Testis (tissue), 3 donors: Measurements from ENCODE around the gene SCAMP1. TPM values are rescaled to one million over a fixed set of nuclear protein-coding genes. Genes with fewer than 3 reads are reported as not detected.

Source experiments
- DNase-seq: peaks from one replicate; pipeline ENCODE4 v3.0.0-alpha.2; 2019
- H3K27ac ChIP-seq, 2 donors: fragments of 200-600 bp; sonication (generic); one replicate each; pipeline ENCODE4 v1.5.1; 2019
- H3K27me3 ChIP-seq: fragments of 200-600 bp; sonication (generic); one replicate; pipeline ENCODE4 v1.5.1; 2019
- H3K36me3 ChIP-seq: fragments of 200-600 bp; sonication (generic); one replicate; pipeline ENCODE4 v1.5.1; 2017; ENCODE audit warnings: low read depth; ENCODE audit errors: missing control alignments
- H3K4me1 ChIP-seq: fragments of 200-600 bp; sonication (generic); one replicate; pipeline ENCODE4 v1.5.1; 2019
- H3K4me3 ChIP-seq, 2 donors: fragments of 200-600 bp; sonication (generic); one replicate each; pipeline ENCODE4 v1.5.1; 2017 to 2019
- H3K9me3 ChIP-seq: fragments of 200-600 bp; sonication (generic); one replicate; pipeline ENCODE4 v1.5.1; 2017
- POLR2A ChIP-seq: fragments of 450-650 bp; IDR thresholded peaks from one replicate; pipeline ENCODE4 v1.6.1; 2017; ENCODE audit warnings: antibody characterized with exemption, mild to moderate bottlenecking, moderate library complexity
- WGBS, 2 donors: methylation state at CpG; one replicate each; pipeline ENCODE4 v1.1.5; 2018; 5-methylcytosine and 5-hydroxymethylcytosine counted together
- intact Hi-C: fragments of 100-400 bp; cut with DNase I; formaldehyde crosslinking; loops from one replicate; pipeline ENCODE4 v1.15.1; 2023; ENCODE audit warnings: low total_unique reads
- polyA plus RNA-seq: library from polyadenylated mRNA; stranded (reverse); fragments of 350-450 nt; fragmentation: Illumina TruSeq; extraction: RNeasy Lipid Tissue Mini Kit (QIAGEN cat#74804); gene quantifications from one replicate; pipeline ENCODE4 v1.2.3, GENCODE V29; 2014; ENCODE audit warnings: low read depth, low replicate concordance; ENCODE audit not compliant: insufficient read depth
- total RNA-seq, 2 donors: library from RNA; depleted of rRNA; stranded (reverse); fragments of >200 nt; gene quantifications; one replicate each; pipeline ENCODE4 v1.2.3, GENCODE V29; 2016
- TF ChIP-seq, protein P1 (sequence below), 3 experiments: fragments of 450-650 bp in 2 of 3; fragments of 200-600 bp in 1 of 3; sonication (generic) in 1 of 3; IDR thresholded peaks; one replicate each; pipeline ENCODE4 v1.5.1; 2016 to 2019; ENCODE audit warnings: antibody characterized with exemption in 3 of 3, mild to moderate bottlenecking in 2 of 3, moderate library complexity in 1 of 3

Gene SCAMP1
- total and polyA plus RNA-seq, 3 donors from 2014 or later = 22.5 to 35.9 (median 28.3) TPM

DNA sequence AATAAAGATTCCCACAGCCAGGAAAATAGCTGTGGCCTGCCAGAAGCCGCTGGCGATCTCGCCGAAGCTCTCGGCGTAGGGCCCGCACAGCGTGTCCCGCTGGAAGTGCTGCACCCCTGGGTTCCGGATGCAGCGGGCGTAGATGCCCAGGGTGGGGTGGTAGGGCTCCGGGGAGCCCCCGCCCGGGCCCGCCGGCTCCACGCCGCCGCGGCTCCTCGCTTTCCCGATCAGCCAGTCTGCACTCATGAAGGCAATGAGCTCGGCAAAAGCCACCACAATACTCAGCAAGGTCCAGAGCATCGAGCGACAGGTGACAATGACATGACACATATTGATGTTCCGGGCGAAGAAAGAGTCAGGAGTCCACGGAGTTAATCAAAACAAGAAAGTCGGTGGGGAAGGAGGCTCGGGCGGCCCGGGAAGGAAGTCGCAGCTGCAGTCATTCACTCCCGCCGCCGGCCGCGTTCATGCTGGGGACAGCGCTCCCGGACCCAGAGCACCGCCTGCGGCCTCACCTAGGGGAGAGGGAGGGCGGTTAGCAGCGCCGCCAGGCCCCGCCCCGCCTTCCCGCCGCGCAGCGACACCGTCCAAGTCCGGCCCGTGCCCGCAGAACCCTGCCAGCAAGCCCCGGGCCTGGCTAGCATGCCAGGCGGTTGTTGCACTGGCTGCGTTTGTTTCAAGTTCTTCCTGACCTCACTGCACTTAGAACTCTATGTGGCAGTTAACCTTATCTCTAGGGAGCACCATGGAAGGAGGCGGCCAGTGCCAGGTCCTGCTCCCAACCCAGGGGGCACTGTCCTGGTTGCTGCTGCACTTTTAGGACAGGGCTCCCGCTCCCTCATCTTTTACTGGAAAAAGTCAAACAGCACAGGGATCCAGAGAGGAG, 149.7 kb downstream of the SCAMP1 start:
- Histone ChIP-seq H3K36me3 (no peaks in the 10 kb centered on the region), H3K4me1 (peaks cover 23% of the 10 kb centered on the region), H3K27me3 (no peaks in the 10 kb centered on the region), H3K4me3 (peak overlapping the region; percentile 27 to 40), H3K27ac (peak overlapping the region; percentile 5 to 63), H3K9me3 (no peaks in the 10 kb centered on the region)
- peak; percentile 71 for DNase-seq
- TF ChIP-seq, protein P1, sequence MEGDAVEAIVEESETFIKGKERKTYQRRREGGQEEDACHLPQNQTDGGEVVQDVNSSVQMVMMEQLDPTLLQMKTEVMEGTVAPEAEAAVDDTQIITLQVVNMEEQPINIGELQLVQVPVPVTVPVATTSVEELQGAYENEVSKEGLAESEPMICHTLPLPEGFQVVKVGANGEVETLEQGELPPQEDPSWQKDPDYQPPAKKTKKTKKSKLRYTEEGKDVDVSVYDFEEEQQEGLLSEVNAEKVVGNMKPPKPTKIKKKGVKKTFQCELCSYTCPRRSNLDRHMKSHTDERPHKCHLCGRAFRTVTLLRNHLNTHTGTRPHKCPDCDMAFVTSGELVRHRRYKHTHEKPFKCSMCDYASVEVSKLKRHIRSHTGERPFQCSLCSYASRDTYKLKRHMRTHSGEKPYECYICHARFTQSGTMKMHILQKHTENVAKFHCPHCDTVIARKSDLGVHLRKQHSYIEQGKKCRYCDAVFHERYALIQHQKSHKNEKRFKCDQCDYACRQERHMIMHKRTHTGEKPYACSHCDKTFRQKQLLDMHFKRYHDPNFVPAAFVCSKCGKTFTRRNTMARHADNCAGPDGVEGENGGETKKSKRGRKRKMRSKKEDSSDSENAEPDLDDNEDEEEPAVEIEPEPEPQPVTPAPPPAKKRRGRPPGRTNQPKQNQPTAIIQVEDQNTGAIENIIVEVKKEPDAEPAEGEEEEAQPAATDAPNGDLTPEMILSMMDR (IDR thresholded peaks at IDR 0.05) = no peak
- TF ChIP-seq POLR2A = no peak
- WGBS, 2 donors = 10 to 16% methylated on average over 27 to 57 of the region's 61 CpGs
- intact Hi-C loops = no loop called here

DNA sequence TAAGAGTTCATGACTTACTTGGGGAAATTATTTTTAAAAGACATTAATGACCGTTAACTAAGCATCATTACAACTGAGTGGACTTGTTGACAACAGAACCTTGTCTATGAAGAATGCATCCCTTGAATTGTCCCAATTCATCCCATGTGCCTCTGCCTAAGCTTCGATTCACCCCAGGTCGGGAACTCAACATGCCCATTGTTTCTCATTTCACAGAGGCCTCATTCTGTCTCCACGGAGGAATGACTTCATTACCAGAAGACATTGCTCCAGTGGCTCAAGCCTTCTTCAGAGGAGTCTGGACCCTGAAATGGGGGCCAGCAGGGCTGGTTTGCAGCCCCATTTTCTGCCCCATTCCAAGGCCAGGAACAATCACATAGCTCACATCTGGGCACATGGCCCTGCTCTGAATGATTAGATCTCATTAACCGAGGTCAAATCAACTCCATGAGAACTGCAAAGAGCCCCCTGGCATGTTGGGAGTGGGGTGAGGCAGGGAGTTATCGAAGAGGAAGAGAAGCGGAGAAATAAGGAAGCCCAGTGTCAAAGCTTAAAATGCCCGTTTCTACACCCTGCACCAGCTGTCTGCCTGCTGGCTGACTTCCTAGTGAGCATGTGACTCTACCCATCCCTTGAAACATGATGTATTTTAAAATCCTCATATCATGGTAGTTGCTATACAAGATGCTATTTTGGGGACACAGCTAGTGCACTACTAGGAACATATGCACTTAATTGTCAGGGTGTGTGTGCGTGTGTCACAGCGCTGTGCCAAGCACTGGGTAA, 150.9 kb downstream of the SCAMP1 start:
- Histone ChIP-seq H3K9me3 (no peaks in the 10 kb centered on the region), H3K4me3 (no peak overlapping the region), H3K27me3 (no peaks in the 10 kb centered on the region), H3K4me1 (peaks cover 17% of the 10 kb centered on the region), H3K27ac (peak overlapping the region in 1 of 2 donors; percentile 15), H3K36me3 (no peaks in the 10 kb centered on the region)
- intact Hi-C loops = no loop called here
- WGBS, 2 donors = 79 to 81% methylated on average over 10 of the region's 10 CpGs
- TF ChIP-seq POLR2A = no peak
- TF ChIP-seq, protein P1 (IDR thresholded peaks at IDR 0.05) = no peak
- DNase-seq = no peak

DNA sequence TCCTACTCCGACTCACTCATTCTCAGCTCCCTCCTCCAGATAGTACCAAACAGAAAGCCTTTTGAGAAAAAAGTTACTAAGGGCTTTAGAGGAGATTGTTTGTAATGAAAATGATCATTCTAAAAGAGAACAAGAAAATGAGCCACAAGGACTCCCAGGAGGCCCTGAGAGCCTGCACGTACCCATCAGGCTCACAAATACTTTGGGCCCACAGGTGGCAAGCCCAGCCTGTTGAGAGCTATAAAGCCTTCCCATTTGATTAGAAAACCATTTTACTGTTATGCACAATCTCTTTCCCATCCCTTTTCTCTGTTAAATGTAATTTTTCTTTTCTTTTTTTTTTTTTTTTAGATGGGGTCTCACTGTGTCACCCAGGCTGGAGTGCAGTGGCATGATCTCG, 152.0 kb downstream of the SCAMP1 start:
- Histone ChIP-seq H3K36me3 (no peaks in the 10 kb centered on the region), H3K9me3 (no peaks in the 10 kb centered on the region), H3K4me1 (peaks cover 17% of the 10 kb centered on the region), H3K27me3 (no peaks in the 10 kb centered on the region), H3K27ac (no peak overlapping the region), H3K4me3 (no peak overlapping the region)
- 74 to 88% methylated on average over 3 of the region's 3 CpGs for WGBS, 2 donors
- TF ChIP-seq, protein P1 (IDR thresholded peaks at IDR 0.05) = no peak
- TF ChIP-seq POLR2A = no peak
- intact Hi-C loops = no loop called here
- no peak for DNase-seq

DNA sequence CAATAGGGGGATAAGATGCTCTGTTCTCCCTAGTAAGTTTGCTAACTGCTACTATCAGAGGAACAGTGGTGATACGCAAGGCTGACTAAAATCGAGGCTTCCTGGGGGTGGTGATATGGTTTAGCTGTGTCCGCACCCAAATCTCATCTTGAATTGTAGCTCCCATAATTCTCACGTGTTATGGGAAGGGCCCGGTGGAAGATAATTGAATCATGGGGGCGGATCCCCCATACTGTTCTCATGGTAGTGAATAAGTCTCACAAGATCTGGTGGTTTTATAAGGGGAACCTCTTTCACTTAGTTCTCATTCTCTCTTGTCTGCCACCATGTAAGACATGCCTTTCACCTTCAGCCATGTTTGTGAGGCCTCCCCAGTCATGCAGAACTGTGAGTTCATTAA, 153.0 kb downstream of the SCAMP1 start:
- no peaks in the 10 kb centered on the region for H3K27me3 ChIP-seq
- 82 to 94% methylated on average over 6 of the region's 6 CpGs for WGBS, 2 donors
- TF ChIP-seq, protein P1 (IDR thresholded peaks at IDR 0.05) = no peak
- TF ChIP-seq POLR2A = no peak
- no peaks in the 10 kb centered on the region for H3K36me3 ChIP-seq
- no peaks in the 10 kb centered on the region for H3K9me3 ChIP-seq
- intact Hi-C loops = no loop called here
- DNase-seq = no peak
- H3K4me1 ChIP-seq = peaks cover 18% of the 10 kb centered on the region
- H3K27ac ChIP-seq = no peak overlapping the region
- no peak overlapping the region for H3K4me3 ChIP-seq
